Non-pigmented ciliary epithelial cell (primary cell): Measurements from ENCODE around the gene TBC1D22A.
"Not testable (repeated sequence)": the region's sequence is repeated elsewhere in the genome, so short reads cannot be mapped to it uniquely, and the experiment has no call there.

Source experiments
- DNase-seq: peaks from one replicate; pipeline ENCODE4 v3.0.0-alpha.2; 2010; ENCODE audit warnings: low read depth

The TBC1D22A gene

DNA sequence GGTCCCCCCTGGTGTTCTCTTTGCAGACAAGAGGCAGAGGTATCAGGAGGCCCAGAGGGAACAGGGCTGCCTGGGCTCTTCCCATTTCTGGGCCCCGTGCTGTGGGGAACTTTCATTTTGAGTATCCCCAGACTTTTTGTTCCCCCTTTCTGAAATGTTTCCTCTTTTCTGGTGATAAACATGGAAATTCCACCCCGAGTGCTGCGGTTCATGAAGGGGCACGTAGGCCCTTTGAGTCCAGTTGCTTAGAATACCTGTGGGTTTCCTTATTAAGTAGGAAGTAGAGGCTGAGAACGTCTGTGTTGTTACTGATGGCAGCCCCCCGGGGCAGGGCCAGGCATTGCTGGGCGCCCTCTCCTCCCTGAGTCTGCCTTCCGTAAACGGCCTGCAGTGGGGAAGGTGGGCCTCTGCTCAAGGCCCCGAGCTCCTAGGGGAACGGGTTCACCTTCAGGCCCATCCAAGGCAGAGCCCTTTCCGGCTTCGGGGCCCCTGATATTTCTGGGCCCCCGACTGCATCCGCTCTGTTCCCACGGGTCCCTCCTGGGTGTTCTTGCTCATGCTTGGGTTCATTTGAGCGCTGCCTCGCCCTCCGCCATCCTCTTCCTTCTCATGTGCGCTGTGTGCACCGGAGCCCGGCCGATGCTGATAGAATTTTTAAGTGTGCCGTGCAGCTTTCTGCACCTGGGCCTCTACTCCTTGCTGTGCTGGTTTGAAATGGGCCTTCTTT lies 12.0 kb downstream of the TBC1D22A start:
- no peak for DNase-seq

GRCh38 chr22:46774980-46775849 lies 12.8 kb downstream of the TBC1D22A start:
- DNase-seq: no peak

GRCh38 chr22:46775850-46776826 lies 13.7 kb downstream of the TBC1D22A start:
- DNase-seq: no peak

GRCh38 chr22:46776876-46777608 lies 14.6 kb downstream of the TBC1D22A start:
- DNase-seq: no peak

DNA sequence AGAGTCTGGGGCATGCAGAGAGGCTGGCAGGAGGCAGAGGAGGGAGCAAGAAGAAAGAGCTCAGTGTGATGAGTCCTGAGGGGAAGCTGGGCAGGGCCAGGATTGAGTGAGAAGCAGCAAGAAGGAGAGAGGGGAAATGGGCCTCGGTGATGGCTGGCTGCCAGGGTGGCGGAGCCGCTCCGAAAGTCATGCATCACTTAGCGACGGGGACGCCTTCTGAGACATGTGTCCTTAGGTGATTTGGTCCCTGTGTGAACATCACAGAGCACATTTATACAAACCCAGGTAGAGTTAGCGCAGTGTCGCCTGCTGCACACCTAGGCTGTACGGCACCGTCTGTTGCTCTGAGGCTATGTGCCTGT lies 15.1 kb downstream of the TBC1D22A start:
- no peak for DNase-seq

DNA sequence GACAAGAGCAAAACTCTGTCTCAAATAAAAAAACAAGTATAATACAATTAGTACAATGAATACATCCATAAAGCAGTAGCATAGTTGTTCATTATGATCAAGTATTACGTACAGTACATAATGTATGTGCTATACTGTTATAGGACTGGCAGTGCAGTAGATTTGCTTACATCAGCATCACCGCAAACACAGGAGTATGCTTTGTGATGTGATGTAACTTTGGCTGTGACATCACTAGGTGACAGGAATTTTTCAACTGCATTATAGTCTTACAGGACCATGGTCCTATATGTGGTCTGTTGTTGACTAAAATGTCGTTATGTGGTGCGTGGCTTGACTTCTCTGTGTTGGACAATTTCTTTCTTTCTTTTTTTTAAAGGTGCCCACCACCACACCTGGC lies 16.6 kb downstream of the TBC1D22A start:
- DNase-seq: no peak

DNA sequence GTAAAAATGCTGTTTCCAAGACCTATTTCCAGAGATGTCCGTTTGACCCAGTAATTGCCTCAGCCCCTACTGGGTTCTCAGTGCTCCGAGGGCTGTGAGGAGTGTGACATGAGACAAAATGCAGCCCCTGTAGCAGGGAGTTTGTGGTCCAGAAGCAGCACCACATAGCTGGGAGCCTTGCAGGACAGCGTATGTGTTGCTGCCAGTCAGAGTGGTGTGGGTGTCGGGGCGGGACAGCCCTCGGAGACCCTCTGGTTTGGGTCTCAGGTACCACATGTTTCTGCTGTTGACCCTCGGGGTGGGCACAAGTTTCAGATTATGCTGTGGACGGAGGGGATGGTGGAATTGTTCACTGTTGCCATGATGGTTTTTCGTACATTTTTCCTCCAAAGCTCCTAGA lies 17.2 kb downstream of the TBC1D22A start:
- DNase-seq: no peak

- no peak for DNase-seq
Measured at GRCh38 chr22:46780453-46780852, 18.0 kb downstream of the TBC1D22A start.

DNA sequence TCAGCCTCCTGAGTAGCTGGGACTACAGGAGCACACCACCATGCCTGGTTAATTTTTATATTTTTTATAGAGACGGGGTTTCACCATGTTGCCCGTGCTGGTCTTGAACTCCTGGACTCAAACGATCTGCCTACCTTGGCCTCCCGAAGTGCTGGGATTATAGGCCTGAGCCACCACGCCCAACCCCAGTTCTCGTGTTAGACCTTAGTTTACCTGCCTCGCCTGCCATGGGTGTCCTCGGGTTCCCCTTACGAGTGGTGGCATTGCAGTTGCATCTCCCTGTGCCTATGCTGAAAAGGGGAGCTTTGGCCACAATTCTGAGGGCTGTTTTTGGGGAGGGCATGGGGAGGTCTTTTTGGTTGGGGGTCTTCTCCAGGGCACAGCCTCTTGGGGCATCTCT lies 18.8 kb downstream of the TBC1D22A start:
- no peak for DNase-seq

- not testable (repeated sequence) for DNase-seq
Measured at GRCh38 chr22:46782200-46782599, 19.8 kb downstream of the TBC1D22A start.

DNA sequence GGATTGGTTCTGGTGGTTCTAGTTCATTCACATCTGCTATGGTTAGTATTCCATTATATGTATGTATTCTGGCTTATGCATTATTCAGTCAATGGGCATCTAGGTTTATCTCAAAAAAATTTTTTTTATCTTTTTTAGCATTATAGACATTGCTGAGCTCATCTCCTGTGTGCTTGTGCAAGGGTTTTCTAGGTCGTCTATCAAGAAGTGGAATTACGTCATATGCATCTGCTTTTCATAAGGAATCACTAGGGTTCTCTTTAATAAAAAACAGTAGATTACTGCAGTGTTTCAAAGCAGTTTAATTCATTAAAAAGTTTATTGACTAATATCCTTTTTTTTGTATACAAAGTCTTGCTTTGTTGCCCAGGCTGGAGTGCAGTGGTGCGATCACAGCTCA lies 21.3 kb downstream of the TBC1D22A start:
- DNase-seq: no peak

DNA sequence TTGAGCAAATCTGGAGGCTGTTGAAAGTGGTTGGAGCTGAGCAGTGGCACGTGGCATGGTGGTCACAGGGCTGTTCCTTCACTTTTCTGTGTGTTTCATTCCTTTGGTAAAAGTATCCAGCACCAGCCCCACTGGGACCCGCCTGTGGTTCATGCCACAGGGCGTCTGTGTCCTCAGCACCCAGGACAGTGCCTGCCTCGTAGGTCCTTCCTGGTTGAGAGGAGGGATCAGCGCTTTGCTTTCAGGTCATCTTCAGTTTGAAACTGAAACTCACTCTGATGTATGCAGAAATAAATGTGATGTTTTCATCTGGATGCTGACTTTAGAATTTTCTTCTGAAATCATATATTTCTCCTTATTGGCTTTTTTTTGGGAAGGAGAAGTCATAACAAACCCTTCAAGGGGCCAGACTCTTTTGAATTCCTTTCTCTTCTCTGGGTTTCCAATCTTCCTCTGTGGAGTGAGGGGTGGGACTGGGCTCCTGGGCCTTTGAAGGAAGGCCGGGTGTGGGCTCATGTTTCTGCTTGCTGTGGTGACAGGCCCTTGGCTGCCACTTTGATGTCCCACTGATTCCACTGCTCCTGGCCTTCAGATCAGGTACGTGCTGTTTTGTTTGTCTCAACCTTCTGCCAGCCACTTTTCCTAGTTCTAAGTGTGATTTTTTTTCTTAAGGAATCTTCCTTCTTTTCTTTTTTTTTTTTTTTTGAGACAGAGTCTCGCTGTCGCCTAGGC lies 26.2 kb downstream of the TBC1D22A start:
- DNase-seq: no peak

DNA sequence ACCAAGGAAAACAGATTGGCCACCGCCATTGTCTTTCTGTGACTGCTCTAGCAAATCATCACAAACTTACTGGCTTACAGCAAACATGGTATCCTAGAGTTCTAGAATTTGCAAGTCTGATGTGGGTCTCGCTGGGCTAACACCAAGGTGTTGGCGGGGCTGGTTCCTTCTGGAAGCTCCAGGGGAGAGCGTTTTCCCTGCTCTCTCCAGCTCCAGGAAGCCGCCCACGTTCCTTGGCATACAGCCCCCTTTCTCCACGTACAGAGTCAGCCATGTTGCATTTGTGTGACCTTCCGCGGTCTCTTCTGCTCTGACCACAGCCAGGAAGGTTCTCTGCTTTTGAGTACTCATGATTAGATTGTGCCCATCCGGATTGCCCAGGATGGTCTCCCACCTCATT lies 27.5 kb downstream of the TBC1D22A start:
- no peak for DNase-seq

DNA sequence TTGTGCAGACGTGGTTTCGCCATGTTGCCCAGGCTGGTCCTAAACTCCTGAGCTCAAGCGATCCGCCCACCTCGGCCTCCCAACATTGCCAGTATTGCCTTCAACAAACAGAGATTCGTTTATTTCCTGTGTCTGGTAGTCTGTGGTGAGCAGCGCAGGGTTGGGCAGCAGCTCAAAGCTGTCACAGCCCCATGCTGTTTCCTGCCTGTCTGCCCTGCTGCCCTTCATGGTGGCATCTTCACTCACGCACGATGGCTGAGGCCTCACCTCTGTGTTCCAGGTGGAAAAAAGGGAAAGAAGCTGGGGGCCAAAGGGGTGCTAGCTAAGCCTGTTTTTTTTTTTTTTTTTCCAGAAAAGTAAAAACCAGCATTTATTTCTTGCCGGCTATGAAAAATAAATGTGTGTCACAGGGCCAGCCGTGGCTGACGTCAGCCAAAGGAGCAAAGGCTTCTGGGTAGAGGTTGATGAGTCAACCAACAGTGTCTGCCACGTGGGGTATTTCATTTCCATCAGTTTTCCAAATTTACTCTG lies 28.8 kb downstream of the TBC1D22A start:
- DNase-seq: peak; percentile 18

DNA sequence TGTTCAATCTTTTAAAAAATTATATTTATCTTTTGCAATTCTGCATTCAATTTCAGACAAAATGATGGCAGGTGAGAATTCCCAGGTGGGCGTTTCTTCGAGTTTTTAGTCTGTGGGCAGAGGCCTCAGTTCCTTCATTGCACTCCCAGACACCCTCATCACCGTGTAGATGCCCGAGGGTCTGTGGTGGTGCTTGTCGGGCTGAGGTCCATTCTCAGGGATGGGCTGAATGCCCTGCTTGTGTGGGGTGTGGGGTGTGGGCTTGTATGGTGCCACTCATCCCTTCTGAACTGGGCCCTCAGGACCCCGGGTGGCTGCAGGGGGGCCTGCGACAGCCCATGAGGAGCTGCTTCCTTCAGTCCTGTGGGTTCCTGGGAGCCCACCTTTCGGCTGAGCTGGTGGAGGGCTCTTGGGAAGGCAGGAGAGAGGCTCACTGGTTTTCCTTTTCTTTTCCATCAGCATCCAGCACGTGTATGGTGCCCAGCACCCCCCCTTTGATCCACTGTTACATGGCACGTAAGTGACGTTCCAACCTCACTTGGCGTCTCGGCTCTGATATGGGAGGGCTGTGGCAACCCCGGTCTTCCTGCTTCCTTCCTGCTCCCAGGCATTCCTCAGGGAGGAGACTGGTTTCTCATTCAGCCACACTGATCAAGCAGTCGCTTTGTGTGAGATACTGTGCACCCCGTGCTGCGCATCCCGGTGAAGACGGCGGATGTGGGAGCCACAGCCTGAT lies 29.8 kb downstream of the TBC1D22A start:
- DNase-seq: no peak

GRCh38 chr22:46792841-46793261 lies 30.4 kb downstream of the TBC1D22A start:
- DNase-seq: no peak

- DNase-seq: no peak
Measured at GRCh38 chr22:46793497-46793896, 31.0 kb downstream of the TBC1D22A start.

DNA sequence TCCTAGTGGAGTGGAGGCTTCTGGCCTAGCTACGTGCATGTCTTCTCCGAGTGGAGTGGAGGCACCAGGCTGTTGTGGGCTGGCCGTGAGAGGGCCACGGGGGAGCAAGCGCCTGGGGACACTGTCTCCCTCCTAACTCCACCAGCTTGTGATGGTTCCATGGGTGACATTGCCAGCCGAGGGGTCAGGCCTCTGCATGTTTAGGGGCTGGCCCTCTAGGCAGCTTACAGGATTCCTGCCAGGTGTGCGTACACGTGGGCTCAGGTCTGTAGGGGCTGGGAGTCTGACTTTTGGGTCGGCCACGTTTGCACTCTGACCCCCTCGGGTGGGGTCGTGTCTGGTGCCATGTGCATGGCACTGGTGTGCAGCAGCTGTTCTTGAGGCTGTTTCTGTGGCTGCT lies 31.6 kb downstream of the TBC1D22A start:
- DNase-seq: no peak

- DNase-seq: no peak
Measured at GRCh38 chr22:46794491-46794890, 32.0 kb downstream of the TBC1D22A start.

DNA sequence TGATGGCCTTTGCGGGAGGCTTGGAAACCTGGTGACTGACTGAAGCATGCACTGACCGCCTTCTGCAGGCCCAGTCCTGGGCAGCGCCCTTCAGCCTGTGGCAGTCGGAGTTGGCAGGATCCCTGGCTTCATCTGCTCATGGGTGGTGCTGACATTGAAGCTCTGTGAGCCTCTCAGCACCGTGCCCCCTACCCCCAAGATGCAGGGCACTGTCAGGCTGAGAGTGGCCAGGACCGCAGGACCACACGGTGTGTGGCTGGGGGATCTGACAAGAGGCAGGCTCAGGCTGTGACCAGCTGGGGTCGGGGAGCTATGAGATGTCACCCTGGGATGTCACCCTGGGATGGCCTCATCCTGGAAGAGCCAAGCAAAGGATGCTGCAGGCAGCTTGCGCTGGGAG lies 32.7 kb downstream of the TBC1D22A start:
- no peak for DNase-seq
